Parathyroid adenoma (tissue), 2 donors: Measurements from ENCODE around the gene CORO1A.
A peak's percentile ranks its signal among the peaks of the same experiment; 100 is the strongest.

Experiments used
- H2AFZ ChIP-seq: fragments of 300-600 bp; sonication (generic); one replicate; pipeline ENCODE4 v1.7.0; 2017; ENCODE audit warnings: antibody characterized with exemption, mild to moderate bottlenecking
- H3K27ac ChIP-seq: fragments of 300-600 bp; sonication (generic); one replicate; pipeline ENCODE4 v1.7.0; 2017
- H3K27me3 ChIP-seq: fragments of 300-600 bp; sonication (generic); one replicate; pipeline ENCODE4 v1.7.0; 2017; ENCODE audit warnings: low read length; ENCODE audit not compliant: control insufficient read depth, insufficient read depth
- H3K36me3 ChIP-seq: fragments of 300-600 bp; sonication (generic); one replicate; pipeline ENCODE4 v1.7.0; 2017; ENCODE audit warnings: low read length; ENCODE audit not compliant: control insufficient read depth, insufficient read depth
- H3K4me1 ChIP-seq: fragments of 300-600 bp; sonication (generic); one replicate; pipeline ENCODE4 v1.7.0; 2017; ENCODE audit warnings: control low read depth
- H3K4me2 ChIP-seq: fragments of 300-600 bp; sonication (generic); one replicate; pipeline ENCODE4 v1.7.0; 2017; ENCODE audit warnings: low read length
- H3K4me3 ChIP-seq: fragments of 300-600 bp; sonication (generic); one replicate; pipeline ENCODE4 v1.7.0; 2017; ENCODE audit warnings: low read depth, low read length
- H3K79me2 ChIP-seq: fragments of 300-600 bp; sonication (generic); one replicate; pipeline ENCODE4 v1.7.0; 2017; ENCODE audit warnings: control low read depth
- H3K9ac ChIP-seq: fragments of 300-600 bp; sonication (generic); one replicate; pipeline ENCODE4 v1.7.0; 2017; ENCODE audit warnings: mild to moderate bottlenecking
- H3K9me3 ChIP-seq: fragments of 300-600 bp; sonication (generic); one replicate; pipeline ENCODE4 v1.7.0; 2017; ENCODE audit warnings: low read length; ENCODE audit not compliant: control insufficient read depth
- TF ChIP-seq, protein P1 (sequence below): fragments of 300-600 bp; sonication (generic); IDR thresholded peaks from one replicate; pipeline ENCODE4 v1.7.0; 2017; ENCODE audit warnings: antibody characterized with exemption, mild to moderate bottlenecking
- donor health status: primary hyperparathyroidism.

Gene CORO1A

GRCh38 chr16:30141750-30142149 lies 41.7 kb upstream of the CORO1A start:
- Histone ChIP-seq H3K4me1 (no peaks in the 10 kb centered on the region), H3K36me3 (no peaks in the 10 kb centered on the region), H3K9ac (no peak overlapping the region), H3K79me2 (no peaks in the 10 kb centered on the region), H3K9me3 (no peaks in the 10 kb centered on the region), H3K4me2 (no peak overlapping the region), H2AFZ (no peak overlapping the region), H3K4me3 (no peak overlapping the region), H3K27ac (no peak overlapping the region), H3K27me3 (no peaks in the 10 kb centered on the region)
- TF ChIP-seq, protein P1, sequence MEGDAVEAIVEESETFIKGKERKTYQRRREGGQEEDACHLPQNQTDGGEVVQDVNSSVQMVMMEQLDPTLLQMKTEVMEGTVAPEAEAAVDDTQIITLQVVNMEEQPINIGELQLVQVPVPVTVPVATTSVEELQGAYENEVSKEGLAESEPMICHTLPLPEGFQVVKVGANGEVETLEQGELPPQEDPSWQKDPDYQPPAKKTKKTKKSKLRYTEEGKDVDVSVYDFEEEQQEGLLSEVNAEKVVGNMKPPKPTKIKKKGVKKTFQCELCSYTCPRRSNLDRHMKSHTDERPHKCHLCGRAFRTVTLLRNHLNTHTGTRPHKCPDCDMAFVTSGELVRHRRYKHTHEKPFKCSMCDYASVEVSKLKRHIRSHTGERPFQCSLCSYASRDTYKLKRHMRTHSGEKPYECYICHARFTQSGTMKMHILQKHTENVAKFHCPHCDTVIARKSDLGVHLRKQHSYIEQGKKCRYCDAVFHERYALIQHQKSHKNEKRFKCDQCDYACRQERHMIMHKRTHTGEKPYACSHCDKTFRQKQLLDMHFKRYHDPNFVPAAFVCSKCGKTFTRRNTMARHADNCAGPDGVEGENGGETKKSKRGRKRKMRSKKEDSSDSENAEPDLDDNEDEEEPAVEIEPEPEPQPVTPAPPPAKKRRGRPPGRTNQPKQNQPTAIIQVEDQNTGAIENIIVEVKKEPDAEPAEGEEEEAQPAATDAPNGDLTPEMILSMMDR: no peak

DNA sequence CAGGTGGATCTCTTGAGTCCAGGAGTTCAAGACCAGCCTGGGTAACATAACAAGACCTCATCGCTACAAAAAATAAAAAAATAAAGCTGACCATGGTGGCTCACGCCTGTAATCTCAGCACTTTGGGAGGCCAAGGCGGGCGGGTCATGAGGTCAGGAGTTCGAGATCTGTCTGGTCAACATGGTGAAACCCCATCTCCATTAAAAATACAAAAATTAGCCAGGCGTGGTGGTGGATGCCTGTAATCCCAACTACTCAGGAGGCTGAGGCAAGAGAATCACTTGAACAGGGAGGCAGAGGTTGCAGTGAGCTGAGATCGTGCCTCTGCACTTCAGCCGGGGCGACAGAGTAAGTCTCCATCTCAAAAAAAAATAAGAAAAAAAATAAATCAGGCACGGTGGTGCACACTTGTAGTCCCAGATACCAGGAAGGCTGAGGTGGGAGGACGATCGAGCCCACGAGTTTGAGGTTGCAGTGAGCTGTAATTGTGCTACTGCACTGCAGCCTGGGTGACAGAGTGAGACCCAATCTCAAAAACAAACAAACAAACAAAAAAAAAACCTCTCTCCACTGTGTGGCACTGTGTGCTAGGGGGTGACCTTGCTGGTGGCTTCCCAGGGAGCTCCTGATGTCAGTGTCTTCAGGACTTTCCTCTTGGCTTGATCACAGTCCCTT lies 40.6 kb upstream of the CORO1A start:
- H3K9ac ChIP-seq: no peak overlapping the region
- TF ChIP-seq, protein P1: peak; percentile 12
- H3K4me2 ChIP-seq: no peak overlapping the region
- no peaks in the 10 kb centered on the region for H3K27me3 ChIP-seq
- H3K4me1 ChIP-seq: no peaks in the 10 kb centered on the region
- H3K36me3 ChIP-seq: no peaks in the 10 kb centered on the region
- no peak overlapping the region for H2AFZ ChIP-seq
- no peak overlapping the region for H3K4me3 ChIP-seq
- H3K27ac ChIP-seq: no peak overlapping the region
- H3K9me3 ChIP-seq: no peaks in the 10 kb centered on the region
- H3K79me2 ChIP-seq: no peaks in the 10 kb centered on the region

DNA sequence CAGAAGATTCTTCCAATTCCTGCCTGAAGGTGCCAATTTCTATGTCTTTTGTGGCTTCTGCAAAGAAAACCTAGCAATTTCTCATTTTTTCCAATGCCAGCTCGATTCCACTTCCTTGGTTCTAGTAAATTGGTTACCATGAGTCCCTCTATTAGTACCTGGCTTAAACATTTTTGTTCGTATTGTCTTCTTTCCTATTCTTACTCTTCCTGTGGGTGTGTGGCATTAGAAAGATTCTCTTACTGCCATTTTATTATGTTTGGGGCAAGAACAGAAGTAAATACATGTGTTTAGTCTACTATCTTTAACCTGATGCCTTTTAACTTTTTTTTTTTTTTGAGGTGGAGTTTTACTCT lies 40.1 kb upstream of the CORO1A start:
- no peak overlapping the region for H3K9ac ChIP-seq
- H3K4me1 ChIP-seq: no peaks in the 10 kb centered on the region
- H2AFZ ChIP-seq: no peak overlapping the region
- TF ChIP-seq, protein P1: no peak
- no peaks in the 10 kb centered on the region for H3K27me3 ChIP-seq
- H3K79me2 ChIP-seq: no peaks in the 10 kb centered on the region
- H3K4me3 ChIP-seq: no peak overlapping the region
- no peaks in the 10 kb centered on the region for H3K36me3 ChIP-seq
- no peak overlapping the region for H3K27ac ChIP-seq
- no peak overlapping the region for H3K4me2 ChIP-seq
- H3K9me3 ChIP-seq: no peaks in the 10 kb centered on the region

- Histone ChIP-seq H3K27me3 (no peaks in the 10 kb centered on the region), H3K4me2 (no peak overlapping the region), H3K36me3 (no peaks in the 10 kb centered on the region), H3K4me3 (no peak overlapping the region), H3K27ac (no peak overlapping the region), H3K79me2 (no peaks in the 10 kb centered on the region), H3K4me1 (no peaks in the 10 kb centered on the region), H3K9me3 (no peaks in the 10 kb centered on the region), H3K9ac (no peak overlapping the region), H2AFZ (no peak overlapping the region)
- TF ChIP-seq, protein P1: no peak
Measured at GRCh38 chr16:30144017-30144416, 39.4 kb upstream of the CORO1A start.

GRCh38 chr16:30144917-30145316 lies 38.5 kb upstream of the CORO1A start:
- Histone ChIP-seq H3K4me1 (no peaks in the 10 kb centered on the region), H3K4me3 (no peak overlapping the region), H3K9me3 (no peaks in the 10 kb centered on the region), H2AFZ (no peak overlapping the region), H3K4me2 (no peak overlapping the region), H3K79me2 (no peaks in the 10 kb centered on the region), H3K36me3 (no peaks in the 10 kb centered on the region), H3K27me3 (no peaks in the 10 kb centered on the region), H3K9ac (no peak overlapping the region), H3K27ac (no peak overlapping the region)
- TF ChIP-seq, protein P1: no peak
